K562 (cell line): Measurements from ENCODE around the gene INS. TPM values are rescaled to one million over a fixed set of nuclear protein-coding genes. Genes with fewer than 3 reads are reported as not detected.
A peak's percentile ranks its signal among the peaks of the same experiment; 100 is the strongest.

ENCODE experiments used
- ATAC-seq: fragments of 200-7000 bp; cut with Tn5 transposase; 3 replicates; pipeline ENCODE4 v1.9.1; 2020; ENCODE audit warnings: moderate library complexity
- BruUV-seq: library from RNA; stranded (reverse); fragments of 400-500 nt; replicated peaks from 2 replicates; lab custom pipeline; 2021; lab: Mats Ljungman, UMichigan
- CTCF ChIA-PET: fragments of 300-600 bp; formaldehyde crosslinking; extraction: SDS; loops from one replicate; lab custom pipeline; 2021; ENCODE audit warnings: low intra/inter-chr PET ratio; lab: Yijun Ruan, JAX
- POLR2A ChIA-PET: fragments of 300-600, 350-650 bp; sonication (Branson Sonifier 250); formaldehyde crosslinking; extraction: SDS; loops from one replicate; lab custom pipeline; 2021; ENCODE audit warnings: antibody characterized with exemption, inconsistent platforms; lab: Yijun Ruan, JAX
- DNase-seq, 4 experiments: peaks; one replicate each; pipeline versions ENCODE4 v3.0.0 to v3.0.0-alpha.2; 2011 to 2018; ENCODE audit warnings: low spot score in 3 of 4, mixed read lengths in 3 of 4; ENCODE audit errors: extremely low read depth in 1 of 4
- FAIRE-seq: peaks from 2 replicates; lab custom pipeline; 2011; peaks lifted over from hg19 to GRCh38; lab: Jason Lieb, UNC
- H2AFZ ChIP-seq: 2 replicates; pipeline ENCODE4 v1.6.0; 2011; ENCODE audit warnings: low read depth, low read length, control low read depth, inconsistent platforms
- H3K27ac ChIP-seq: fragments of 200-600 bp; 3 replicates; pipeline ENCODE4 v1.8.0; 2011; ENCODE audit warnings: low read depth, mild to moderate bottlenecking, control low read depth, inconsistent platforms, low read length, moderate library complexity, mixed read lengths; ENCODE audit errors: extremely low read depth
- H3K27me3 ChIP-seq, 2 experiments: fragments of 300-600 bp in 1 of 2; 2 replicates in 1 of 2; 3 replicates in 1 of 2; pipeline versions ENCODE4 v1.6.0 to v1.8.0; 2011; ENCODE audit warnings: inconsistent platforms in 2 of 2, low read length in 2 of 2, mild to moderate bottlenecking in 1 of 2, mixed read lengths in 1 of 2, moderate library complexity in 1 of 2; ENCODE audit not compliant: control insufficient read depth in 2 of 2, insufficient read depth in 2 of 2
- H3K36me3 ChIP-seq: fragments of 300-600 bp; 3 replicates; pipeline ENCODE4 v1.8.0; 2011; ENCODE audit warnings: mild to moderate bottlenecking, low read length, inconsistent platforms; ENCODE audit not compliant: control insufficient read depth, insufficient read depth
- H3K4me1 ChIP-seq, 2 experiments: fragments of 200-600 bp in 1 of 2; replicated peaks in 1 of 2; 2 replicates in 1 of 2; 3 replicates in 1 of 2; pipeline versions ENCODE4 v1.5.1 to v1.8.0; 2011; ENCODE audit warnings: inconsistent platforms in 2 of 2, low read length in 2 of 2, mild to moderate bottlenecking in 1 of 2, mixed read lengths in 1 of 2, moderate library complexity in 1 of 2; ENCODE audit not compliant: control insufficient read depth in 2 of 2, insufficient read depth in 2 of 2
- H3K4me2 ChIP-seq: 2 replicates; pipeline ENCODE4 v1.6.1; 2011; ENCODE audit warnings: low read length, control low read depth, inconsistent platforms, mixed read lengths; ENCODE audit not compliant: insufficient read depth
- H3K4me3 ChIP-seq: fragments of 200-600 bp; sonication (generic), shearing (Covaris generic); 2 replicates; pipeline ENCODE4 v1.5.1; 2016; ENCODE audit warnings: control low read depth, inconsistent platforms
- H3K79me2 ChIP-seq: fragments of 200-600 bp; 3 replicates; pipeline ENCODE4 v1.8.0; 2011; ENCODE audit warnings: low read length, inconsistent platforms; ENCODE audit not compliant: control insufficient read depth, insufficient read depth
- H3K9ac ChIP-seq, 2 experiments: 2 replicates each; pipeline versions ENCODE4 v1.6.0 to v1.6.1; 2011; ENCODE audit warnings: low read depth in 2 of 2, low read length in 2 of 2, control low read depth in 1 of 2, inconsistent platforms in 1 of 2, mild to moderate bottlenecking in 1 of 2, mixed read lengths in 1 of 2; ENCODE audit not compliant: insufficient read depth in 1 of 2
- H3K9me1 ChIP-seq: one replicate; pipeline ENCODE4 v1.6.0; 2011; ENCODE audit warnings: inconsistent platforms, mild to moderate bottlenecking, low read length, moderate library complexity; ENCODE audit not compliant: control insufficient read depth, insufficient read depth
- H3K9me3 ChIP-seq: replicated peaks from 2 replicates; pipeline ENCODE4 v1.5.1; 2011; ENCODE audit warnings: low read depth, low read length, inconsistent platforms; ENCODE audit not compliant: control insufficient read depth, insufficient read depth
- H4K20me1 ChIP-seq: replicated peaks from 2 replicates; pipeline ENCODE4 v1.6.1; 2011; ENCODE audit warnings: low read length, inconsistent platforms, mixed read lengths; ENCODE audit not compliant: control insufficient read depth, insufficient read depth
- CBFA2T2 ChIP-seq: fragments of 450-650 bp; conservative IDR thresholded peaks from 2 replicates; pipeline ENCODE4 v1.6.1; 2017; ENCODE audit warnings: mild to moderate bottlenecking
- EGR1 ChIP-seq: fragments of 450-650 bp; conservative IDR thresholded peaks from 2 replicates; pipeline ENCODE4 v1.6.1; 2017; ENCODE audit warnings: mild to moderate bottlenecking
- MAFG ChIP-seq: fragments of 450-650 bp; conservative IDR thresholded peaks from 2 replicates; pipeline ENCODE4 v1.6.1; 2016; ENCODE audit warnings: missing genetic modification characterization, missing compliant biosample characterization
- POLR2H ChIP-seq: IDR thresholded peaks from 2 replicates; pipeline ENCODE4 v1.6.1; 2016; ENCODE audit warnings: missing genetic modification characterization, low read depth, mild to moderate bottlenecking, control low read depth, missing compliant biosample characterization, moderate library complexity
- YY1 ChIP-seq, 3 experiments: IDR thresholded peaks; 2 replicates each; pipeline ENCODE4 v1.6.1; 2011; ENCODE audit warnings: low read length in 2 of 3, mild to moderate bottlenecking in 2 of 3, moderate library complexity in 2 of 3, borderline replicate concordance in 1 of 3, control low read depth in 1 of 3, low read depth in 1 of 3; ENCODE audit not compliant: insufficient read depth in 3 of 3, insufficient replicate concordance in 2 of 3, control insufficient read depth in 1 of 3, insufficient read length in 1 of 3; ENCODE audit errors: extremely low read depth in 1 of 3
- ZNF263 ChIP-seq: sonication (generic); formaldehyde crosslinking; IDR thresholded peaks from 2 replicates; pipeline ENCODE4 v1.8.0; 2022; ENCODE audit warnings: mild to moderate bottlenecking, missing genetic modification reagents, borderline replicate concordance
- ZNF316 ChIP-seq: fragments of 450-650 bp; IDR thresholded peaks from 2 replicates; pipeline ENCODE4 v1.6.1; 2016
- ZNF717 ChIP-seq: fragments of 250-450 bp; sonication (Bioruptor Pico); IDR thresholded peaks from 2 replicates; pipeline ENCODE4 v1.5.0; 2021
- ZNF780A ChIP-seq: fragments of 250-450 bp; sonication (Bioruptor Pico); IDR thresholded peaks from 2 replicates; pipeline ENCODE4 v1.5.0; 2021; ENCODE audit warnings: mild to moderate bottlenecking
- WGBS: fragments of 100-300 bp; shearing (Covaris generic); methylation state at CpG from one replicate; pipeline ENCODE4 v1.1.6; 2016; ENCODE audit warnings: low coverage, mixed read lengths; ENCODE audit not compliant: insufficient coverage; ENCODE audit errors: missing lambda C conversion rate; 5-methylcytosine and 5-hydroxymethylcytosine counted together
- in situ Hi-C: fragments of 300-500 bp; cut with MboI; formaldehyde crosslinking; loops from 4 replicates; pipeline ENCODE4 v1.15.0; 2018; ENCODE audit warnings: inconsistent platforms, mixed read lengths
- intact Hi-C: fragments of 100-400 bp; cut with micrococcal nuclease; formaldehyde crosslinking; loops from 2 replicates; pipeline ENCODE4 v1.14.2; 2022
- polyA plus RNA-seq, 8 experiments: library from polyadenylated mRNA; depleted of rRNA in 4 of 8; stranded (reverse) in 5 of 8; unstranded in 3 of 8; fragments of >200 nt; fragmentation: Nextera tagmentation in 2 of 8; fragmentation: Illumina TruSeq in 1 of 8; extraction: Ambion mirVana in 2 of 8; extraction: Trizol in 1 of 8; gene quantifications; 2 replicates each; pipeline versions ENCODE4 v1.2.1 to v1.2.3, GENCODE V29; 2011 to 2014; ENCODE audit warnings: inconsistent platforms in 1 of 8, missing spikeins in 1 of 8
- total RNA-seq, 7 experiments: library from RNA; depleted of rRNA in 6 of 7; stranded (reverse); fragments of >200 nt in 6 of 7; fragmentation: Illumina TruSeq in 2 of 7; extraction: Trizol in 2 of 7; gene quantifications; 2 replicates each; pipeline versions ENCODE4 v1.2.1 to v1.2.3, GENCODE V29; 2011 to 2021; ENCODE audit warnings: low replicate concordance in 1 of 7

INS gene
- total and polyA plus RNA-seq, 9 of the 15 experiments (the other 6 are each of a cell fraction or from before 2014, with no cell fraction given), result not detected

GRCh38 chr11:2155511-2155910, 5.5 kb downstream of the INS start (continued):
- TF ChIP-seq EGR1 (peak; percentile 29), ZNF263 (CRISPR knock-in tag) (peak; percentile 62), ZNF780A (no peak), ZNF717 (CRISPR knock-in tag) (no peak)

GRCh38 chr11:2154889-2155288, 6.1 kb downstream of the INS start:
- 4% methylated on average over 14 of the region's 17 CpGs for WGBS
- Histone ChIP-seq H3K9ac (no peak overlapping the region; a peak in 1 of 4 replicates), H3K36me3 (no peaks in the 10 kb centered on the region), H3K4me3 (no peak overlapping the region), H2AFZ (no peak overlapping the region), H3K27ac (no peak overlapping the region), H3K4me2 (no peak overlapping the region), H3K9me3 (no peaks in the 10 kb centered on the region), H3K79me2 (no peaks in the 10 kb centered on the region), H4K20me1 (peaks cover 15% of the 10 kb centered on the region; the same call in 1 of the 2 replicates), H3K4me1 (peaks cover 0 to 38% of the 10 kb centered on the region in 2 experiments; a peak in 1 of 5 replicates), H3K27me3 (peaks cover 0 to 20% of the 10 kb centered on the region in 2 experiments; a peak in 3 of 5 replicates), H3K9me1 (no peaks in the 10 kb centered on the region)
- in situ Hi-C loops, result loop anchor here (10.0 kb wide), 2 partner anchors 300 to 460 kb away; partner anchors contain the start of genes KRTAP5-6 and LSP1
- BruUV-seq, result no TSS peak
- ChIA-PET POLR2A (interaction anchor here (0.7 kb wide), 1 partner anchor 251 kb away, joined by 5 read pairs; no protein-coding TSS in a partner anchor), CTCF (interaction anchor here (1.1 kb wide), 1 partner anchor 118 kb away, joined by 5 read pairs; no protein-coding TSS in a partner anchor)
- no peak for DNase-seq
- no peak for ATAC-seq
- intact Hi-C loops, result loop anchor here (5.0 kb wide), 1 partner anchor 328 kb away; no protein-coding TSS in a partner anchor
- no peak for FAIRE-seq
- peak; percentile 57 for TF ChIP-seq ZNF316
- no peak for TF ChIP-seq POLR2H (tag)
- TF ChIP-seq MAFG, result peak; percentile 26; the same call in 1 of the 2 replicates
- TF ChIP-seq CBFA2T2, result no peak
- TF ChIP-seq YY1 (IDR thresholded peaks at IDR 0.05; ENCODE audit: borderline replicate concordance in 1 of 3, control insufficient read depth in 1 of 3, extremely low read depth in 1 of 3, insufficient read depth in 3 of 3, insufficient read length in 1 of 3, insufficient replicate concordance in 2 of 3, low read depth in 1 of 3, low read length in 2 of 3), result no peak
